ENCODE measurements around the gene C1orf210. TPM values are rescaled to one million over a fixed set of nuclear protein-coding genes. Genes with fewer than 3 reads are reported as not detected.
A peak's percentile ranks its signal among the peaks of the same experiment; 100 is the strongest.

Gene C1orf210
- total and polyA plus RNA-seq, 2 of the 13 experiments (the other 11 are each of a cell fraction or from before 2014, with no cell fraction given) = 0.49 to 5.1 TPM

- in situ Hi-C loops (cut with HindIII; ENCODE audit: extremely low pct_ligation_motif_present, low pct_unique_long_range_greater_than_20kb) = no loop called here
- no peaks in the 10 kb centered on the region for H4K20me1 ChIP-seq (ENCODE audit: insufficient read depth, low read length)
- H3K36me3 ChIP-seq (replicated peaks in 1 of 2; ENCODE audit: control insufficient read depth in 1 of 2, insufficient read depth in 2 of 2, low read length in 2 of 2) = no peaks in the 10 kb centered on the region
- ATAC-seq (no peak), FAIRE-seq (no peak), DNase-seq (ENCODE audit: low spot score) (no peak)
- POLR2A ChIA-PET = no interaction called here
- H3K79me2 ChIP-seq (ENCODE audit: insufficient read depth, low read length) = no peaks in the 10 kb centered on the region
- no TSS peak for BruUV-seq (replicated peaks)
- H3K4me2 ChIP-seq (ENCODE audit: low read depth, low read length) = no peak overlapping the region
- CTCF ChIA-PET (ENCODE audit: low intra/inter-chr PET ratio, low total read pairs) = no interaction called here
- intact Hi-C loops (cut with micrococcal nuclease; ENCODE audit: unreplicated experiment) = no loop called here
- H3K27me3 ChIP-seq (ENCODE audit: control insufficient read depth in 1 of 2, insufficient read depth in 2 of 2, low read length in 2 of 2) = peaks cover 1 to 33% of the 10 kb centered on the region in 2 experiments; a peak in 4 of 5 replicates
- H3K27ac ChIP-seq (ENCODE audit: extremely low read length, insufficient read depth, low read length) = no peak overlapping the region
- H3K9me3 ChIP-seq (ENCODE audit: low read length) = no peaks in the 10 kb centered on the region
- 37% methylated on average over 7 of the region's 7 CpGs for WGBS (ENCODE audit: low lambda C conversion rate)
- peaks cover 26% of the 10 kb centered on the region for H3K4me1 ChIP-seq (ENCODE audit: insufficient read depth, low read length)
- H3K9ac ChIP-seq (ENCODE audit: insufficient read depth, low read depth, low read length) = no peak overlapping the region
- H3K4me3 ChIP-seq (replicated peaks in 1 of 3; ENCODE audit: insufficient read depth in 1 of 3, low read depth in 2 of 3, low read length in 3 of 3) = no peak overlapping the region
- H2AFZ ChIP-seq (ENCODE audit: low read length) = no peak overlapping the region
- no peak for TF ChIP-seq HIC2 (CRISPR knock-in tag; IDR thresholded peaks at IDR 0.05; ENCODE audit: low read depth)
- TF ChIP-seq HMG20B (CRISPR knock-in tag; conservative IDR thresholded peaks at IDR 0.05) = no peak
- TF ChIP-seq MAFK (conservative IDR thresholded peaks at IDR 0.05 in 1 of 2, IDR thresholded peaks at IDR 0.05 in 1 of 2; ENCODE audit: low read length in 2 of 2) = 0 out of 4 replicates have a peak, but pooled peaks have one; percentile 28 to 30
These were observed 6.8 kb upstream of the C1orf210 start for GRCh38 chr1:43292216-43292615.

GRCh38 chr1:43288785-43289706, 3.7 kb upstream of the C1orf210 start:
- Histone ChIP-seq H3K4me1 (ENCODE audit: insufficient read depth, low read length) (peaks cover 44% of the 10 kb centered on the region), H3K9me3 (ENCODE audit: low read length) (no peaks in the 10 kb centered on the region), H3K4me2 (ENCODE audit: low read depth, low read length) (peak overlapping the region; percentile 24; the same call in 1 of the 2 replicates), H3K27ac (ENCODE audit: extremely low read length, insufficient read depth, low read length) (no peak overlapping the region), H3K9ac (ENCODE audit: insufficient read depth, low read depth, low read length) (no peak overlapping the region), H2AFZ (ENCODE audit: low read length) (peak overlapping the region; percentile 19), H3K36me3 (replicated peaks in 1 of 2; ENCODE audit: control insufficient read depth in 1 of 2, insufficient read depth in 2 of 2, low read length in 2 of 2) (no peaks in the 10 kb centered on the region), H4K20me1 (ENCODE audit: insufficient read depth, low read length) (no peaks in the 10 kb centered on the region), H3K79me2 (ENCODE audit: insufficient read depth, low read length) (no peaks in the 10 kb centered on the region), H3K27me3 (ENCODE audit: control insufficient read depth in 1 of 2, insufficient read depth in 2 of 2, low read length in 2 of 2) (peaks cover 1 to 33% of the 10 kb centered on the region in 2 experiments; a peak in 4 of 5 replicates), H3K4me3 (replicated peaks in 1 of 3; ENCODE audit: insufficient read depth in 1 of 3, low read depth in 2 of 3, low read length in 3 of 3) (no peak overlapping the region)
- ChIA-PET POLR2A (no interaction called here), CTCF (ENCODE audit: low intra/inter-chr PET ratio, low total read pairs) (no interaction called here)
- ATAC-seq = no peak
- no peak for FAIRE-seq
- TF ChIP-seq ZNF770 (CRISPR knock-in tag; IDR thresholded peaks at IDR 0.05) (peak; percentile 62), ZXDC (CRISPR knock-in tag; IDR thresholded peaks at IDR 0.05) (no peak)
- no TSS peak for BruUV-seq (replicated peaks)
- intact Hi-C loops (cut with micrococcal nuclease; ENCODE audit: unreplicated experiment) = no loop called here
- in situ Hi-C loops (cut with HindIII; ENCODE audit: extremely low pct_ligation_motif_present, low pct_unique_long_range_greater_than_20kb) = no loop called here
- 25% methylated on average over 12 of the region's 12 CpGs for WGBS (ENCODE audit: low lambda C conversion rate)
- DNase-seq (ENCODE audit: low spot score) = no peak
